Vagina (tissue), 2 donors: ENCODE data around the gene CD86. TPM values are rescaled to one million over a fixed set of nuclear protein-coding genes. Genes with fewer than 3 reads are reported as not detected.
"Not testable (repeated sequence)": the region's sequence is repeated elsewhere in the genome, so short reads cannot be mapped to it uniquely, and the experiment has no call there.

Experiments
- DNase-seq, 2 donors: peaks; one replicate each; pipeline ENCODE4 v3.0.0-alpha.2; 2017; ENCODE audit errors: extremely low spot score in 2 of 2
- H3K27ac ChIP-seq: fragments of 200-600 bp; sonication (generic); one replicate; pipeline ENCODE4 v1.5.1; 2019
- H3K27me3 ChIP-seq: fragments of 200-600 bp; sonication (generic); one replicate; pipeline ENCODE4 v1.5.1; 2019
- H3K36me3 ChIP-seq, 2 donors: fragments of 200-600 bp; sonication (generic); one replicate each; pipeline ENCODE4 v1.5.1; 2017 to 2019
- H3K4me1 ChIP-seq: fragments of 200-600 bp; sonication (generic); one replicate; pipeline ENCODE4 v1.5.1; 2019
- H3K4me3 ChIP-seq, 2 donors: fragments of 200-600 bp; sonication (generic); 1 replicate in 1 of 2; 2 replicates in 1 of 2; pipeline ENCODE4 v1.5.1; 2016 to 2019
- H3K9me3 ChIP-seq: fragments of 200-600 bp; sonication (generic); one replicate; pipeline ENCODE4 v1.5.1; 2019
- POLR2A ChIP-seq, 2 donors: fragments of 450-650 bp; IDR thresholded peaks; one replicate each; pipeline ENCODE4 v1.6.1; 2017; ENCODE audit warnings: antibody characterized with exemption in 2 of 2, mild to moderate bottlenecking in 2 of 2, moderate library complexity in 2 of 2
- POLR2AphosphoS5 ChIP-seq, 2 donors: sonication (generic); formaldehyde crosslinking; IDR thresholded peaks; one replicate each; pipeline ENCODE4 v1.9.0; 2017; ENCODE audit warnings: antibody characterized with exemption in 2 of 2, mild to moderate bottlenecking in 2 of 2, low read depth in 1 of 2; ENCODE audit not compliant: insufficient read depth in 1 of 2
- intact Hi-C: fragments of 100-400 bp; cut with DNase I; formaldehyde crosslinking; loops from one replicate; pipeline ENCODE4 v1.15.1; 2023
- small RNA-seq: library from RNA; depleted of rRNA; stranded (forward); fragments of <200 nt; gene quantifications from one replicate; pipeline ENCODE3, GENCODE V24; 2016
- total RNA-seq: library from RNA; depleted of rRNA; stranded (reverse); fragments of >200 nt; gene quantifications from one replicate; pipeline ENCODE4 v1.2.3, GENCODE V29; 2016
- TF ChIP-seq, protein P1 (sequence below), 3 experiments: fragments of 450-650 bp in 2 of 3; fragments of 200-600 bp in 1 of 3; sonication (generic) in 1 of 3; IDR thresholded peaks; one replicate each; pipeline ENCODE4 v1.5.1; 2017 to 2019; ENCODE audit warnings: antibody characterized with exemption in 3 of 3, mild to moderate bottlenecking in 2 of 3, moderate library complexity in 2 of 3

The CD86 gene
- total RNA-seq, 1 donor from 2014 or later: 0.98 TPM

DNA sequence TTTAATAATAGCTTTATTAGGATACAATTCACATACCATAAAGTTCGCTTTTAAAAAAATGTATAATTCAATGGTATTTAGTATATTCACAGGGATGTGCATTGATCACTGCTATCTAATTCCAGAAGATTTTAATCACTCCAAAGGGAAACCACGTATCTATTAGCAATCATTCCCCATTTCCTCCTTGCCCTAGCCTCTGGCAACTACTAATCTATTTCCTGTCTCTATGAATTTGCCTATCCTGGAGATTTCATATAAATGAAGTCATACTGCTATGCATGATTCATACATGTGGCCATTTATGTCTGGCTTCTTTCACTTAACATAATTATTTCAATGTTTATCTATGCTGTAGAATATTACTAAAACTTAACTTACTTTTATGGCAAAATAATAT is 96.3 kb downstream of the CD86 start:
- intact Hi-C loops: no loop called here
- TF ChIP-seq POLR2AphosphoS5 (IDR thresholded peaks at IDR 0.05; ENCODE audit: insufficient read depth in 1 of 2, low read depth in 1 of 2) (no peak), POLR2A (IDR thresholded peaks at IDR 0.05) (no peak)
- TF ChIP-seq, protein P1, sequence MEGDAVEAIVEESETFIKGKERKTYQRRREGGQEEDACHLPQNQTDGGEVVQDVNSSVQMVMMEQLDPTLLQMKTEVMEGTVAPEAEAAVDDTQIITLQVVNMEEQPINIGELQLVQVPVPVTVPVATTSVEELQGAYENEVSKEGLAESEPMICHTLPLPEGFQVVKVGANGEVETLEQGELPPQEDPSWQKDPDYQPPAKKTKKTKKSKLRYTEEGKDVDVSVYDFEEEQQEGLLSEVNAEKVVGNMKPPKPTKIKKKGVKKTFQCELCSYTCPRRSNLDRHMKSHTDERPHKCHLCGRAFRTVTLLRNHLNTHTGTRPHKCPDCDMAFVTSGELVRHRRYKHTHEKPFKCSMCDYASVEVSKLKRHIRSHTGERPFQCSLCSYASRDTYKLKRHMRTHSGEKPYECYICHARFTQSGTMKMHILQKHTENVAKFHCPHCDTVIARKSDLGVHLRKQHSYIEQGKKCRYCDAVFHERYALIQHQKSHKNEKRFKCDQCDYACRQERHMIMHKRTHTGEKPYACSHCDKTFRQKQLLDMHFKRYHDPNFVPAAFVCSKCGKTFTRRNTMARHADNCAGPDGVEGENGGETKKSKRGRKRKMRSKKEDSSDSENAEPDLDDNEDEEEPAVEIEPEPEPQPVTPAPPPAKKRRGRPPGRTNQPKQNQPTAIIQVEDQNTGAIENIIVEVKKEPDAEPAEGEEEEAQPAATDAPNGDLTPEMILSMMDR (IDR thresholded peaks at IDR 0.05): no peak

DNA sequence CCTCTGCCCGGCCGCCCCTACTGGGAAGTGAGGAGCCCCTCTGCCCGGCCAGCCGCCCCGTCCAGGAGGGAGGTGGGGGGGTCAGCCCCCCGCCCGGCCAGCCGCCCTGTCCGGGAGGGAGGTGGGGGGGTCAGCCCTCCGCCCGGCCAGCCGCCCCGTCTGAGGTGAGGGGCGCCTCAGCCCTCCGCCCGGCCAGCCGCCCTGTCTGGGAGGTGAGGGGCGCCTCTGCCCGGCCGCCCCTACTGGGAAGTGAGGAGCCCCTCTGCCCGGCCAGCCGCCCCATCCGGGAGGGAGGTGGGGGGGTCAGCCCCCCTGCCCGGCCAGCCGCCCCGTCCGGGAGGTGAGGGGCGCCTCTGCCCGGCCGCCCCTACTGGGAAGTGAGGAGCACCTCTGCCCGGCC is 109.8 kb downstream of the CD86 start:
- intact Hi-C loops, H3K9me3 ChIP-seq, H3K27me3 ChIP-seq, H3K27ac ChIP-seq, DNase-seq, H3K4me1 ChIP-seq, H3K36me3 ChIP-seq, H3K4me3 ChIP-seq: not testable (repeated sequence)

More for the DNA sequence above, 96.3 kb downstream of the CD86 start:
- Histone ChIP-seq H3K4me1 (no peaks in the 10 kb centered on the region), H3K36me3 (no peaks in the 10 kb centered on the region), H3K27me3 (no peaks in the 10 kb centered on the region), H3K27ac (no peak overlapping the region), H3K4me3 (no peak overlapping the region), H3K9me3 (peaks cover 3% of the 10 kb centered on the region)
- no peak for DNase-seq

DNA sequence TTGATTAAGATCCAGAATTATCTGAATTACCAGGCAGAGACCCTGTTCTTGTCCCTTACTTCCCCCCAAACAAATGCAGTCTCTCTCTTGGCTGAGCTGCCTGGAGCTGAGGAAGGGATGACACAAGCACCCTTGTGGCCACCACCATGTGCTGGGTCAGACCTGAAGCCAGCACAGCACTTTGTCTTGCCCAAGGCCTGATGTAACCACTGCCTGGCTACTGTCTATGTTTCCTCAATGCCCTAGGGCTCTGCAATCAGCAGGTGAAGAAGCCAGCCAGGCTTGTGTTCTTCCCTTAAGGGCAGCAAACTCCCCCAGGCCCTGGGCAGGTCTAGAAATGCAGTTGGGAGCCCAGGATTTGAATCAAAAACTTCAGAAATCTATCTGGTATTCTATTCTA is 112.5 kb downstream of the CD86 start:
- Histone ChIP-seq H3K9me3 (no peaks in the 10 kb centered on the region), H3K27ac (no peak overlapping the region), H3K4me1 (no peaks in the 10 kb centered on the region), H3K36me3 (no peaks in the 10 kb centered on the region), H3K27me3 (no peaks in the 10 kb centered on the region), H3K4me3 (no peak overlapping the region)
- no peak for DNase-seq
- intact Hi-C loops: no loop called here
- TF ChIP-seq POLR2A (IDR thresholded peaks at IDR 0.05) (no peak), POLR2AphosphoS5 (IDR thresholded peaks at IDR 0.05; ENCODE audit: insufficient read depth in 1 of 2, low read depth in 1 of 2) (no peak)
- TF ChIP-seq, protein P1 (IDR thresholded peaks at IDR 0.05): no peak

DNA sequence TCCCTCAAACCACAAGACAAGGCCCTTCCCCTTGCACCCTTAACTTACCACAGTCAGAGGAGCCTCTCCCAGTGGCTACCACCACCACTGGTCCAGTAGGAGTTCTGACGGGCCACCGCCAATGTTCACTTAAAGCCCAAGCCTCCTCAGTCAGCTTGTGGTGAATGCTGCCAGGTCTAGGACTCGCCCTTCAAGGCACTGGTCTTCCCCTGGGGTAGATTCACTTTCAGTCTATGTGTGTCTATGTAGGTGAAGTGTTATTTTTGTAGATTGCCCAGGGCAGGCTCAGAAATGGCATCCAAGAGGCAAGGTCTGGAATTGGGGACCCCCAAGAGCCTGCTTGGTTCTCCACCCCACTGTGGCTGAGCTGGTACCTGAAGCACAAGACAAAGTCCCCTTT is 112.9 kb downstream of the CD86 start:
- Histone ChIP-seq H3K4me1 (no peaks in the 10 kb centered on the region), H3K27ac (no peak overlapping the region), H3K9me3 (no peaks in the 10 kb centered on the region), H3K36me3 (no peaks in the 10 kb centered on the region), H3K4me3 (no peak overlapping the region), H3K27me3 (no peaks in the 10 kb centered on the region)
- intact Hi-C loops: no loop called here
- no peak for DNase-seq
- TF ChIP-seq, protein P1 (IDR thresholded peaks at IDR 0.05): no peak
- no peak for TF ChIP-seq POLR2A (IDR thresholded peaks at IDR 0.05)
- TF ChIP-seq POLR2AphosphoS5 (IDR thresholded peaks at IDR 0.05; ENCODE audit: insufficient read depth in 1 of 2, low read depth in 1 of 2): no peak

DNA sequence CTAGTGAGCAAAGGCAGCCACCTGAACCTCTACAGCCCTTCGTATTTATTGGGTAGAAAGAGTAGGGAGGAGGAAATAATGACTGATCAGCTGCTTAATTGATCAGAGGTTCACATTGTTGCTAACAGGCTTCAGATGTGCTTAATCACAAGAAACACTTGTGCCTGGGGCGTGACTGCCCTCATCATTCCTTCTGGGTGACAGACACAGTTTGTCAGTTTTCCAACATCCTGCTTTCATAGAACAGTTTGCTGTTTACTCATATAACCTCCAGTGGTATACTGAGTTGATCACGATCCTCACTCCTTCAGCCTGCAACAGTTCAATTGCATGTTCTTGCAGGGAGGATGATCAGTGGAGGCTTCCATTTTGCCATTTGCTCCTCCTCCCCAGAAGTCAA is 114.7 kb downstream of the CD86 start:
- H3K4me3 ChIP-seq: no peak overlapping the region
- no peak for DNase-seq
- TF ChIP-seq POLR2A (IDR thresholded peaks at IDR 0.05) (no peak), POLR2AphosphoS5 (IDR thresholded peaks at IDR 0.05; ENCODE audit: insufficient read depth in 1 of 2, low read depth in 1 of 2) (no peak)
- TF ChIP-seq, protein P1 (IDR thresholded peaks at IDR 0.05): no peak
- no peak overlapping the region for H3K27ac ChIP-seq
- no peaks in the 10 kb centered on the region for H3K9me3 ChIP-seq
- intact Hi-C loops: no loop called here
- H3K4me1 ChIP-seq: no peaks in the 10 kb centered on the region
- H3K36me3 ChIP-seq: no peaks in the 10 kb centered on the region
- no peaks in the 10 kb centered on the region for H3K27me3 ChIP-seq

Small RNA genes within 50 kb of the gene (small RNA-seq; reads per million reads assigned to genes)
- not detected for gene RF00019

Other genes starting within 250 kb of the CD86 start
- 12.3 TPM for gene IQCB1, start 220.3 kb upstream of the CD86 start, total RNA-seq
- gene EAF2, start 220.2 kb upstream of the CD86 start, total RNA-seq: 2.2 TPM
- 0.49 TPM for gene SLC15A2, start 161.0 kb upstream of the CD86 start, total RNA-seq
- 3.7 TPM for gene ILDR1, start 33.1 kb upstream of the CD86 start, total RNA-seq
- gene CASR, start 128.3 kb downstream of the CD86 start, total RNA-seq: not detected